ENCODE results near the gene ADPRS.

Gene ADPRS

GRCh38 chr1:36088577-36089392, at the start of gene ADPRS:
ADPRS (plus strand) TSS chr1:36088892; CDS start chr1:36088905, 13 bp downstream.
- DNase-seq (ENCODE audit: low read depth): peak; percentile 79

GRCh38 chr1:36040238-36040637, 48.5 kb upstream of the ADPRS start:
- DNase-seq (ENCODE audit: low read depth): no peak

GRCh38 chr1:36051821-36052220, 36.9 kb upstream of the ADPRS start:
- no peak for DNase-seq (ENCODE audit: low read depth)

- DNase-seq (ENCODE audit: low read depth): no peak
Observed at GRCh38 chr1:36053978-36054377, 34.7 kb upstream of the ADPRS start.

- no peak for DNase-seq (ENCODE audit: low read depth)
Observed at GRCh38 chr1:36055706-36056105, 33.0 kb upstream of the ADPRS start.

GRCh38 chr1:36062315-36062714, 26.4 kb upstream of the ADPRS start:
- DNase-seq (ENCODE audit: low read depth): no peak

- DNase-seq (ENCODE audit: low read depth): no peak
Observed at GRCh38 chr1:36067871-36068270, 20.8 kb upstream of the ADPRS start.

- no peak for DNase-seq (ENCODE audit: low read depth)
Observed at GRCh38 chr1:36068866-36069265, 19.8 kb upstream of the ADPRS start.

- no peak for DNase-seq (ENCODE audit: low read depth)
Observed at GRCh38 chr1:36070349-36070748, 18.3 kb upstream of the ADPRS start.

GRCh38 chr1:36076979-36077573, 11.6 kb upstream of the ADPRS start:
- DNase-seq (ENCODE audit: low read depth): no peak

- no peak for DNase-seq (ENCODE audit: low read depth)
Observed at GRCh38 chr1:36080236-36080635, 8.5 kb upstream of the ADPRS start.

- DNase-seq (ENCODE audit: low read depth): no peak
Observed at GRCh38 chr1:36080801-36081200, 7.9 kb upstream of the ADPRS start.

GRCh38 chr1:36081926-36082485, 6.7 kb upstream of the ADPRS start:
- DNase-seq (ENCODE audit: low read depth): no peak

GRCh38 chr1:36083219-36083618, 5.5 kb upstream of the ADPRS start:
- no peak for DNase-seq (ENCODE audit: low read depth)

- no peak for DNase-seq (ENCODE audit: low read depth)
Observed at GRCh38 chr1:36083635-36084496, 4.8 kb upstream of the ADPRS start, which contains the start of gene TEKT2. TEKT2 (plus strand) TSS chr1:36084094; CDS start chr1:36084922, 828 bp downstream.

- no peak for DNase-seq (ENCODE audit: low read depth)
Observed at GRCh38 chr1:36084497-36085115, 4.1 kb upstream of the ADPRS start.

- no peak for DNase-seq (ENCODE audit: low read depth)
Observed at GRCh38 chr1:36085126-36085525, 3.6 kb upstream of the ADPRS start.

GRCh38 chr1:36085686-36086526, 2.8 kb upstream of the ADPRS start:
- no peak for DNase-seq (ENCODE audit: low read depth)

GRCh38 chr1:36086529-36087232, 2.0 kb upstream of the ADPRS start:
- DNase-seq (ENCODE audit: low read depth): no peak
